Astrocyte (in vitro differentiated cells and primary cell): ENCODE measurements around the gene EPB41L4B. TPM values are rescaled to one million over a fixed set of nuclear protein-coding genes. Genes with fewer than 3 reads are reported as not detected.

Experiments
- DNase-seq: peaks from one replicate; pipeline ENCODE4 v3.0.0-alpha.2; 2010; ENCODE audit warnings: low read depth
- FAIRE-seq: peaks from 2 replicates; lab custom pipeline; 2011; peaks lifted over from hg19 to GRCh38; lab: Jason Lieb, UNC
- H2AFZ ChIP-seq: 2 replicates; pipeline ENCODE4 v1.6.0; 2012; ENCODE audit warnings: low read depth, low read length, inconsistent platforms
- H3K27ac ChIP-seq: 2 replicates; pipeline ENCODE4 v1.5.1; 2011; ENCODE audit warnings: low read depth, low read length, inconsistent platforms
- H3K27me3 ChIP-seq: 2 replicates; pipeline ENCODE4 v1.6.0; 2011; ENCODE audit warnings: low read length, inconsistent platforms; ENCODE audit not compliant: insufficient read depth
- H3K36me3 ChIP-seq: 2 replicates; pipeline ENCODE4 v1.5.1; 2011; ENCODE audit warnings: low read length, inconsistent platforms; ENCODE audit not compliant: insufficient read depth
- H3K4me1 ChIP-seq: 2 replicates; pipeline ENCODE4 v1.5.1; 2011; ENCODE audit warnings: low read length, inconsistent platforms; ENCODE audit not compliant: insufficient read depth
- H3K4me2 ChIP-seq: 2 replicates; pipeline ENCODE4 v1.6.0; 2012; ENCODE audit warnings: low read length, inconsistent platforms
- H3K4me3 ChIP-seq: 2 replicates; pipeline ENCODE4 v1.5.1; 2011; ENCODE audit warnings: low read depth, mild to moderate bottlenecking, low read length, inconsistent platforms; ENCODE audit not compliant: insufficient read depth
- H3K79me2 ChIP-seq: 2 replicates; pipeline ENCODE4 v1.6.0; 2012; ENCODE audit warnings: mild to moderate bottlenecking, low read length, inconsistent platforms; ENCODE audit not compliant: insufficient read depth
- H3K9ac ChIP-seq: 2 replicates; pipeline ENCODE4 v1.6.0; 2012; ENCODE audit warnings: mild to moderate bottlenecking, low read length, inconsistent platforms
- H3K9me3 ChIP-seq: 2 replicates; pipeline ENCODE4 v1.5.1; 2012; ENCODE audit warnings: low read depth, mild to moderate bottlenecking, low read length, inconsistent platforms; ENCODE audit not compliant: insufficient read depth
- H4K20me1 ChIP-seq: 2 replicates; pipeline ENCODE4 v1.6.0; 2012; ENCODE audit warnings: low read length, inconsistent platforms; ENCODE audit not compliant: insufficient read depth
- H3K27ac Mint-ChIP-seq: one replicate; pipeline ENCODE4 v1.8.0; 2021; ENCODE audit warnings: mild to moderate bottlenecking, mixed read lengths; ENCODE audit not compliant: unreplicated experiment
- H3K27me3 Mint-ChIP-seq: one replicate; pipeline ENCODE4 v1.8.0; 2021; ENCODE audit warnings: low read depth, mixed read lengths; ENCODE audit not compliant: unreplicated experiment
- H3K36me3 Mint-ChIP-seq: one replicate; pipeline ENCODE4 v1.8.0; 2021; ENCODE audit warnings: low read depth, mixed read lengths; ENCODE audit not compliant: unreplicated experiment
- H3K4me1 Mint-ChIP-seq: one replicate; pipeline ENCODE4 v1.8.0; 2021; ENCODE audit warnings: low read depth, mixed read lengths; ENCODE audit not compliant: unreplicated experiment
- H3K4me3 Mint-ChIP-seq: one replicate; pipeline ENCODE4 v1.8.0; 2021; ENCODE audit warnings: mild to moderate bottlenecking, moderate library complexity, mixed read lengths; ENCODE audit not compliant: unreplicated experiment
- H3K9me3 Mint-ChIP-seq: one replicate; pipeline ENCODE4 v1.8.0; 2021; ENCODE audit warnings: mild to moderate bottlenecking, mixed read lengths; ENCODE audit not compliant: unreplicated experiment
- EZH2 ChIP-seq: IDR thresholded peaks from 2 replicates; pipeline ENCODE4 v1.6.1; 2012; ENCODE audit warnings: mild to moderate bottlenecking, low read length, inconsistent platforms; ENCODE audit not compliant: insufficient read depth
- total RNA-seq: library from RNA; stranded (reverse); gene quantifications from 2 replicates; pipeline ENCODE4 v1.2.1, GENCODE V29; 2021
- TF ChIP-seq, protein P1 (sequence below): IDR thresholded peaks from 2 replicates; pipeline ENCODE4 v1.5.1; 2011; ENCODE audit warnings: low read depth, mild to moderate bottlenecking, inconsistent platforms, low read length, moderate library complexity; ENCODE audit not compliant: insufficient read depth

Gene EPB41L4B
- total RNA-seq, 1 donor from 2014 or later = 2.0 TPM

DNA sequence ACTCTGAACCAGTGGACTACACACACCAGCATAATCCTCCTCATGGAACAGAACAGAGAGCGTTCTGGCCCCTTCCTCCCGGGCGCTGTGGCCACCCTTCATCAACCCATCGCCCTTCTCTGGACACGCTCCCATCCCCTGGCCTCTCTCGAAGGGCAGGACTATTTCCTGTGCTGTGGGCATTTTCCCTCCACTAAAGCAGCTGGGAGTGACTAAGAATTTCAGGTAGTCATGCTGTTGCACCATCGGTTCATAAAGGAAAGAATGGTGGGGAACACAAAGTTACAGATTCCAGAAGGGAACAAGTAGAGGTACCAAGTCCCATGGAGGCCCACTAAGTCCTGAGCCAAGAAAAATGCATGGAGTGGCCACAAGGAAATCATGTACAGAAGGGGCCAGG, 68.6 kb downstream of the EPB41L4B start:
- H3K36me3 Mint-ChIP-seq = no peaks in the 10 kb centered on the region
- H3K4me1 Mint-ChIP-seq = peaks cover 21% of the 10 kb centered on the region
- TF ChIP-seq EZH2 = no peak
- TF ChIP-seq, protein P1, sequence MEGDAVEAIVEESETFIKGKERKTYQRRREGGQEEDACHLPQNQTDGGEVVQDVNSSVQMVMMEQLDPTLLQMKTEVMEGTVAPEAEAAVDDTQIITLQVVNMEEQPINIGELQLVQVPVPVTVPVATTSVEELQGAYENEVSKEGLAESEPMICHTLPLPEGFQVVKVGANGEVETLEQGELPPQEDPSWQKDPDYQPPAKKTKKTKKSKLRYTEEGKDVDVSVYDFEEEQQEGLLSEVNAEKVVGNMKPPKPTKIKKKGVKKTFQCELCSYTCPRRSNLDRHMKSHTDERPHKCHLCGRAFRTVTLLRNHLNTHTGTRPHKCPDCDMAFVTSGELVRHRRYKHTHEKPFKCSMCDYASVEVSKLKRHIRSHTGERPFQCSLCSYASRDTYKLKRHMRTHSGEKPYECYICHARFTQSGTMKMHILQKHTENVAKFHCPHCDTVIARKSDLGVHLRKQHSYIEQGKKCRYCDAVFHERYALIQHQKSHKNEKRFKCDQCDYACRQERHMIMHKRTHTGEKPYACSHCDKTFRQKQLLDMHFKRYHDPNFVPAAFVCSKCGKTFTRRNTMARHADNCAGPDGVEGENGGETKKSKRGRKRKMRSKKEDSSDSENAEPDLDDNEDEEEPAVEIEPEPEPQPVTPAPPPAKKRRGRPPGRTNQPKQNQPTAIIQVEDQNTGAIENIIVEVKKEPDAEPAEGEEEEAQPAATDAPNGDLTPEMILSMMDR = no peak
- no peaks in the 10 kb centered on the region for H3K9me3 Mint-ChIP-seq
- Histone ChIP-seq H2AFZ (no peak overlapping the region), H3K4me2 (peak overlapping the region; percentile 73), H3K79me2 (no peaks in the 10 kb centered on the region), H3K36me3 (no peaks in the 10 kb centered on the region), H3K27me3 (no peaks in the 10 kb centered on the region), H4K20me1 (no peaks in the 10 kb centered on the region), H3K4me3 (no peak overlapping the region), H3K9me3 (no peaks in the 10 kb centered on the region), H3K9ac (peak overlapping the region; percentile 61), H3K27ac (peak overlapping the region; percentile 62), H3K4me1 (peaks cover 41% of the 10 kb centered on the region)
- no peaks in the 10 kb centered on the region for H3K27me3 Mint-ChIP-seq
- H3K4me3 Mint-ChIP-seq = no peak overlapping the region
- FAIRE-seq (no peak), DNase-seq (no peak)
- no peak overlapping the region for H3K27ac Mint-ChIP-seq

DNA sequence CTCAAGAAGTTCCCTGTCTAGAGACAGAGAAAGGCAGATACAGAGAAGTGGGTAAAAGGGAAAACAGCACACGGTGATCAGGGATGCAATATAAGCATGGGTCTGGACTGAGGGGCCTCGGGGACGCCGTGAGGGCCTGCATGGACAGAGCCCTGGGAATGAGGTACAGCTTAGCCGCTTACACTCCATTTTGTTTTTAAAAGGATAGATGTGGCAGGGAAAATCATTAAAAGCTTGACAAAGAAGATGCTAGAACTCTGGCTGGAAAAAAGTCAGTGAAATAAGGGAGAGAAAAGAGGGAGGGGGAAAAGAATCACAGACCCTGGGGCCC, 69.1 kb downstream of the EPB41L4B start:
- Mint-ChIP-seq H3K27me3 (no peaks in the 10 kb centered on the region), H3K4me3 (no peak overlapping the region), H3K27ac (peak overlapping the region; percentile 94), H3K4me1 (peaks cover 21% of the 10 kb centered on the region), H3K36me3 (no peaks in the 10 kb centered on the region), H3K9me3 (no peaks in the 10 kb centered on the region)
- no peak for FAIRE-seq
- no peaks in the 10 kb centered on the region for H3K9me3 ChIP-seq
- TF ChIP-seq EZH2 = no peak
- TF ChIP-seq, protein P1 = no peak
- H3K4me2 ChIP-seq = peak overlapping the region; percentile 73
- DNase-seq = no peak
- H3K9ac ChIP-seq = peak overlapping the region; percentile 61
- no peak overlapping the region for H3K4me3 ChIP-seq
- H3K36me3 ChIP-seq = no peaks in the 10 kb centered on the region
- H3K79me2 ChIP-seq = no peaks in the 10 kb centered on the region
- no peaks in the 10 kb centered on the region for H3K27me3 ChIP-seq
- no peaks in the 10 kb centered on the region for H4K20me1 ChIP-seq
- peak overlapping the region; percentile 62 for H3K27ac ChIP-seq
- peak overlapping the region; percentile 54 for H2AFZ ChIP-seq
- peaks cover 41% of the 10 kb centered on the region for H3K4me1 ChIP-seq

DNA sequence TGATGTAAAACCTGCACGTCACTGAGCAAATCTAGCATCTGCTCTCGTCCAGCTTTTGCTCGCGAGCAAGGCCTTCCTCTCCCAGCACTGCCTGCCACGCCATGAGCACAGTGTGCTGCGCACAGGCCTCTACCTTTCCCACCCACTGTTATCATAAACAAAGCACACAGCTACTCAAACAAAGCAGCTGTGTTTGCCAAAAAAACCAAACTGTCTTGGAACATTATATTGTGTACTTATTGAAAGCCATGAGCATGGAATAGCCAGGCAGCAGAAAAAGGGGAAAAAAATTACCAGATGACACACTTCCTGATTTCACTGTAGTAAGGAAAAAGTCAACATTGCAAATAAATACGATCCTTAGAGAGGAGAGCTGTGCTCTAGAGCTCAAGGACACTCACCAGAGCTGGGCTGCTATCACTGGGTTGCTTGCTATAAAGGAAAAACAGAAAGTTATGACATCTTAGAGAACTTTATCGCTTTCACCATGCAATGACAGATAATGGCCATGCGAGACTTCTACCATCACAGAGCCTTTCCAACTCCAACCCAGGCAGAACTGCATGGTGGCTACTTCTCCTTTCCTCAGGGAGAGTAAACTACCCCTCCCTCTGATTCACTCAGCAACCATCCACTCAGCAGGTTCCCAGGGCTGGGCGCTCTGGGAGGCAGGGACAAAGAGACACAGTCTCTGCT, 69.6 kb downstream of the EPB41L4B start:
- Mint-ChIP-seq H3K4me1 (peaks cover 21% of the 10 kb centered on the region), H3K9me3 (no peaks in the 10 kb centered on the region), H3K27ac (peak overlapping the region; percentile 94), H3K27me3 (no peaks in the 10 kb centered on the region), H3K36me3 (no peaks in the 10 kb centered on the region), H3K4me3 (no peak overlapping the region)
- Histone ChIP-seq H4K20me1 (no peaks in the 10 kb centered on the region), H3K36me3 (no peaks in the 10 kb centered on the region), H3K27me3 (no peaks in the 10 kb centered on the region), H2AFZ (peak overlapping the region; percentile 54), H3K4me3 (no peak overlapping the region), H3K4me1 (peaks cover 40% of the 10 kb centered on the region), H3K27ac (peak overlapping the region; percentile 62), H3K9ac (peak overlapping the region; percentile 61), H3K79me2 (no peaks in the 10 kb centered on the region), H3K9me3 (no peaks in the 10 kb centered on the region), H3K4me2 (peak overlapping the region; percentile 73)
- no peak for FAIRE-seq
- peak; percentile 49 for DNase-seq
- no peak for TF ChIP-seq EZH2
- TF ChIP-seq, protein P1 = no peak
